Heart right ventricle (tissue), 16 donors: ENCODE results near the gene CLTCL1. TPM values are rescaled to one million over a fixed set of nuclear protein-coding genes. Genes with fewer than 3 reads are reported as not detected.

Experiments
- ATAC-seq, 8 donors: fragments of 200-7000 bp; cut with Tn5 transposase; one replicate each; pipeline ENCODE4 v1.9.1; 2020; ENCODE audit warnings: mild to moderate bottlenecking in 8 of 8, moderate library complexity in 8 of 8, moderate number of reproducible peaks in 1 of 8
- DNase-seq, 2 donors: peaks; one replicate each; pipeline ENCODE4 v3.0.0-alpha.2; 2020
- H3K27ac ChIP-seq, 10 donors: fragments of 200-600 bp; sonication (generic) in 2 of 10; one replicate each; pipeline versions ENCODE4 v1.5.0 to v1.8.0; 2020 to 2022; ENCODE audit warnings: mild to moderate bottlenecking in 3 of 10
- H3K27me3 ChIP-seq, 7 donors: fragments of 200-600 bp; one replicate each; pipeline ENCODE4 v1.8.0; 2021 to 2022; ENCODE audit warnings: mild to moderate bottlenecking in 2 of 7
- H3K36me3 ChIP-seq, 9 donors: fragments of 200-600 bp; sonication (generic) in 1 of 9; one replicate each; pipeline versions ENCODE4 v1.5.0 to v1.8.0; 2020 to 2022; ENCODE audit warnings: mild to moderate bottlenecking in 2 of 9
- H3K4me1 ChIP-seq, 9 donors: fragments of 200-600 bp; sonication (generic) in 1 of 9; one replicate each; pipeline versions ENCODE4 v1.5.0 to v1.8.0; 2020 to 2022; ENCODE audit warnings: mild to moderate bottlenecking in 4 of 9
- H3K4me3 ChIP-seq, 10 donors: fragments of 200-600 bp; sonication (generic) in 2 of 10; one replicate each; pipeline versions ENCODE4 v1.5.0 to v1.8.0; 2020 to 2022; ENCODE audit warnings: mild to moderate bottlenecking in 7 of 10, moderate library complexity in 2 of 10
- H3K9me3 ChIP-seq, 11 donors: fragments of 200-600 bp in 10 of 11; sonication (generic) in 2 of 11; one replicate each; pipeline versions ENCODE4 v1.5.0 to v1.8.0; 2013 to 2022; ENCODE audit warnings: mild to moderate bottlenecking in 2 of 11, control low read depth in 1 of 11, moderate library complexity in 1 of 11
- CTCF ChIP-seq, 9 donors: fragments of 200-600 bp; sonication (generic) in 2 of 9; IDR thresholded peaks; one replicate each; pipeline versions ENCODE4 v1.5.0 to v1.8.0; 2021 to 2022; ENCODE audit warnings: antibody characterized with exemption in 9 of 9, mild to moderate bottlenecking in 5 of 9, moderate library complexity in 1 of 9
- WGBS, 2 donors: extraction: QIAGEN DNeasy Blood & Tissue Kit; methylation state at CpG; one replicate each; pipeline ENCODE4 v1.1.7; 2013; ENCODE audit warnings: inconsistent platforms in 1 of 2; 5-methylcytosine and 5-hydroxymethylcytosine counted together
- intact Hi-C, 10 donors: fragments of 100-400 bp; cut with DNase I; formaldehyde crosslinking; loops; one replicate each; pipeline versions ENCODE4 v1.11.1 to v1.14.2; 2022
- polyA plus RNA-seq, 2 donors: library from polyadenylated mRNA; stranded (reverse); fragments of 200-250 nt; gene quantifications; one replicate each; pipeline ENCODE4 v1.2.3, GENCODE V29; 2013
- total RNA-seq, 10 donors: library from RNA; stranded (reverse); fragmentation: NEBNext Ultra II Directional in 3 of 10; extraction: Animal tissue kit (Norgen Biotek cat#: 25700) in 3 of 10; gene quantifications; one replicate each; pipeline versions ENCODE4 v1.2.1 to v1.2.4, GENCODE V29; 2021 to 2023
- donor health status: Arrhythmogenic right ventricular cardiomyopathy.
- donor health status: ischemic (EF 13 %, LVEDD 7.1; RV severe dilation, severe dysfunction).
- donor health status: healthy with polysubstance abuse.
- donor health status: DM: no; HTN: yes; CAD: no.
- donor health status: DM: no; HTN: no; CAD: no.
- donor health status: ischemic (EF 25% LVEDD 6.9; RV normal size, moderate dysfunction).
- donor health status: ischemic (EF 25% LVEDD 5.7; RV mildly dilated, moderate dysfunction).
- donor health status: healthy.
- donor health status: DM: yes; HTN: yes; CAD: no.
- donor health status: Ischemic cardiomyopathy.
- donor health status: ischemic (EF 35%, LVEDD 5.7; RV mildly dilated, moderate dysfunction).
- donor health status: nonischemic (EF 11% LVEDD 7.7; RV severe dilation, severe dysfunction).
- donor health status: DM: yes; HTN: yes; CAD: no.
- donor health status: PGD.
- donor health status: ischemic (EF 29% LVEDD 5.4; RV normal size, mild dysfunction).
- donor health status: nonischemic (EF 23%, LVEDD 6.1; RV moderate dilation, normal function).

Gene CLTCL1
- total and polyA plus RNA-seq, 12 donors, result 5.4 to 21.9 (median 13.1) TPM

- DNase-seq, result no peak
- no peak for ATAC-seq
- no peak overlapping the region for H3K4me3 ChIP-seq
- 97 to 98% methylated on average over 14 of the region's 14 CpGs for WGBS, 2 donors
- H3K27me3 ChIP-seq, result no peaks in the 10 kb centered on the region
- TF ChIP-seq CTCF (IDR thresholded peaks at IDR 0.05), result no peak
- intact Hi-C loops, result loop anchor here in 3 of 10 donors (5.0 to 10.0 kb wide), 2 partner anchors 77 to 419 kb away; partner anchors contain the start of gene CLTCL1 (in 1 of the 3)
- no peak overlapping the region for H3K27ac ChIP-seq
- no peaks in the 10 kb centered on the region for H3K9me3 ChIP-seq
- H3K36me3 ChIP-seq, result peaks cover 0 to 52% (median 9%) of the 10 kb centered on the region in 9 donors
- H3K4me1 ChIP-seq, result peaks cover 0 to 22% (median 18%) of the 10 kb centered on the region in 9 donors
Observed at GRCh38 chr22:19215360-19215759, 76.2 kb downstream of the CLTCL1 start.

- Histone ChIP-seq H3K27me3 (no peaks in the 10 kb centered on the region), H3K36me3 (peaks cover 0 to 53% (median 19%) of the 10 kb centered on the region in 9 donors), H3K27ac (no peak overlapping the region), H3K9me3 (no peaks in the 10 kb centered on the region), H3K4me1 (peaks cover 0 to 16% (median 16%) of the 10 kb centered on the region in 9 donors), H3K4me3 (no peak overlapping the region)
- intact Hi-C loops, result loop anchor here in 3 of 10 donors (10.0 kb wide), 1 partner anchor 421 kb away; no protein-coding TSS in a partner anchor
- ATAC-seq, result no peak
- no peak for DNase-seq
- TF ChIP-seq CTCF (IDR thresholded peaks at IDR 0.05), result no peak
- 71 to 72% methylated on average over 4 of the region's 4 CpGs for WGBS, 2 donors
Observed at GRCh38 chr22:19214078-19214473, 77.4 kb downstream of the CLTCL1 start.

- intact Hi-C loops, result loop anchor here in 3 of 10 donors (10.0 kb wide), 1 partner anchor 421 kb away; no protein-coding TSS in a partner anchor
- Histone ChIP-seq H3K36me3 (peaks cover 0 to 57% (median 20%) of the 10 kb centered on the region in 9 donors), H3K4me1 (peaks cover 0 to 11% (median 11%) of the 10 kb centered on the region in 9 donors), H3K27me3 (no peaks in the 10 kb centered on the region), H3K27ac (no peak overlapping the region), H3K4me3 (no peak overlapping the region), H3K9me3 (no peaks in the 10 kb centered on the region)
- 73 to 76% methylated on average over 9 of the region's 9 CpGs for WGBS, 2 donors
- DNase-seq (no peak), ATAC-seq (no peak)
- no peak for TF ChIP-seq CTCF (IDR thresholded peaks at IDR 0.05)
Observed at GRCh38 chr22:19213442-19214077, 78.0 kb downstream of the CLTCL1 start.

GRCh38 chr22:19213001-19213400, 78.5 kb downstream of the CLTCL1 start:
- no peak for TF ChIP-seq CTCF (IDR thresholded peaks at IDR 0.05)
- H3K27me3 ChIP-seq, result no peaks in the 10 kb centered on the region
- no peak for ATAC-seq
- H3K4me1 ChIP-seq, result peaks cover 0 to 6% (median 5%) of the 10 kb centered on the region in 9 donors
- no peak overlapping the region for H3K27ac ChIP-seq
- no peak overlapping the region for H3K4me3 ChIP-seq
- peaks cover 0 to 63% (median 23%) of the 10 kb centered on the region in 9 donors for H3K36me3 ChIP-seq
- no peaks in the 10 kb centered on the region for H3K9me3 ChIP-seq
- intact Hi-C loops, result loop anchor here in 3 of 10 donors (10.0 kb wide), 1 partner anchor 422 kb away; no protein-coding TSS in a partner anchor
- no peak for DNase-seq
- WGBS, 2 donors, result 89 to 91% methylated on average over 1 of the region's 1 CpG
